Mammary epithelial cell (primary cell): ENCODE data around the gene SEMA4D.

Experiments used
- EZH2 ChIP-seq: IDR thresholded peaks from 2 replicates; pipeline ENCODE4 v1.6.1; 2012; ENCODE audit warnings: low read length, inconsistent platforms, borderline replicate concordance
- TF ChIP-seq, protein P1 (sequence below), 2 donors: IDR thresholded peaks in 1 of 2; conservative IDR thresholded peaks in 1 of 2; 2 replicates each; pipeline ENCODE4 v1.5.1; 2011 to 2012; ENCODE audit warnings: inconsistent platforms in 2 of 2, low read length in 2 of 2, mild to moderate bottlenecking in 2 of 2, control low read depth in 1 of 2, low read depth in 1 of 2; ENCODE audit not compliant: insufficient read depth in 1 of 2; ENCODE audit errors: extremely low read depth in 1 of 2

DNA sequence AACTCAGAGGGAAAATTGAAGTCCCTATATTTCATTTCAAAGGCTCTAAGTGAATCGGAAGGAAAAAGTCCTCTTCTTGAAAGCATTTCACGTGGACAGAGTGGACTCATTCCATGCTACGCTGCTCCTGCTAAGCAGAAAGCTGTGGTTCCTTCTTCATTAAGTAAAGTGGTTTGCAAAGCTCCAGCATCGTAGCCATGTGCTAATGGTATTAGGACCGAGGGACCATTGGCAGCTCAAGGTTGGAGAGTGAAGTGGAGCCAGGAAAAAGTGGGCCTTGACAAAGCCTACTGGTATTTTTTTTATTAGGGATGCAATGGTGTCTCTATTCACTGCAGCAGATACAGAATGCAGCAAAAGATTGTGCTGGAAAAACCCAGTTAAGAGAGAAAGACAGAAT, 16.4 kb upstream of the SEMA4D start:
- TF ChIP-seq, protein P1, sequence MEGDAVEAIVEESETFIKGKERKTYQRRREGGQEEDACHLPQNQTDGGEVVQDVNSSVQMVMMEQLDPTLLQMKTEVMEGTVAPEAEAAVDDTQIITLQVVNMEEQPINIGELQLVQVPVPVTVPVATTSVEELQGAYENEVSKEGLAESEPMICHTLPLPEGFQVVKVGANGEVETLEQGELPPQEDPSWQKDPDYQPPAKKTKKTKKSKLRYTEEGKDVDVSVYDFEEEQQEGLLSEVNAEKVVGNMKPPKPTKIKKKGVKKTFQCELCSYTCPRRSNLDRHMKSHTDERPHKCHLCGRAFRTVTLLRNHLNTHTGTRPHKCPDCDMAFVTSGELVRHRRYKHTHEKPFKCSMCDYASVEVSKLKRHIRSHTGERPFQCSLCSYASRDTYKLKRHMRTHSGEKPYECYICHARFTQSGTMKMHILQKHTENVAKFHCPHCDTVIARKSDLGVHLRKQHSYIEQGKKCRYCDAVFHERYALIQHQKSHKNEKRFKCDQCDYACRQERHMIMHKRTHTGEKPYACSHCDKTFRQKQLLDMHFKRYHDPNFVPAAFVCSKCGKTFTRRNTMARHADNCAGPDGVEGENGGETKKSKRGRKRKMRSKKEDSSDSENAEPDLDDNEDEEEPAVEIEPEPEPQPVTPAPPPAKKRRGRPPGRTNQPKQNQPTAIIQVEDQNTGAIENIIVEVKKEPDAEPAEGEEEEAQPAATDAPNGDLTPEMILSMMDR (conservative IDR thresholded peaks at IDR 0.05 in 1 of 2, IDR thresholded peaks at IDR 0.05 in 1 of 2; ENCODE audit: extremely low read depth in 1 of 2, insufficient read depth in 1 of 2, low read depth in 1 of 2, low read length in 2 of 2), result no peak
- no peak for TF ChIP-seq EZH2
